DOHH2 (cell line): ENCODE results near the gene NUP210.
"Not testable (repeated sequence)": the region's sequence is repeated elsewhere in the genome, so short reads cannot be mapped to it uniquely, and the experiment has no call there.

Experiments used
- H3F3A ChIP-seq: fragments of 200-600 bp; sonication (generic), shearing (Covaris generic); 2 replicates; pipeline ENCODE4 v1.6.0; 2016; ENCODE audit warnings: antibody characterized with exemption, mild to moderate bottlenecking; ENCODE audit not compliant: control insufficient read depth, insufficient read depth
- H3K27ac ChIP-seq: fragments of 200-600 bp; sonication (generic); 2 replicates; pipeline ENCODE4 v1.5.1; 2014; ENCODE audit warnings: low read depth, mild to moderate bottlenecking, low read length, moderate library complexity
- H3K27me3 ChIP-seq: fragments of 200-600 bp; sonication (generic); 2 replicates; pipeline ENCODE4 v1.6.1; 2014; ENCODE audit warnings: mild to moderate bottlenecking, low read length, mixed read lengths; ENCODE audit not compliant: control insufficient read depth
- H3K36me3 ChIP-seq: fragments of 200-600 bp; sonication (generic); 2 replicates; pipeline ENCODE4 v1.6.1; 2014; ENCODE audit warnings: mild to moderate bottlenecking, low read length, moderate library complexity, mixed read lengths; ENCODE audit not compliant: control insufficient read depth
- H3K4me1 ChIP-seq: fragments of 200-600 bp; sonication (generic); 2 replicates; pipeline ENCODE4 v1.6.1; 2014; ENCODE audit warnings: mild to moderate bottlenecking, low read length, mixed read lengths; ENCODE audit not compliant: control insufficient read depth
- H3K4me2 ChIP-seq: fragments of 200-600 bp; sonication (generic); 2 replicates; pipeline ENCODE4 v1.6.0; 2014; ENCODE audit warnings: mild to moderate bottlenecking, low read length, moderate library complexity
- H3K4me3 ChIP-seq: fragments of 200-600 bp; sonication (generic); 2 replicates; pipeline ENCODE4 v1.5.1; 2014; ENCODE audit warnings: mild to moderate bottlenecking, low read length, mixed read lengths
- H3K79me2 ChIP-seq: fragments of 200-600 bp; sonication (generic); 2 replicates; pipeline ENCODE4 v1.6.1; 2014; ENCODE audit warnings: mild to moderate bottlenecking, low read length, mixed read lengths; ENCODE audit not compliant: control insufficient read depth
- H3K9me2 ChIP-seq: fragments of 200-600 bp; sonication (generic); replicated peaks from 2 replicates; pipeline ENCODE4 v1.6.1; 2014; ENCODE audit warnings: mild to moderate bottlenecking, low read length, mixed read lengths; ENCODE audit not compliant: control insufficient read depth
- H3K9me3 ChIP-seq: fragments of 200-600 bp; sonication (generic); 2 replicates; pipeline ENCODE4 v1.6.1; 2014; ENCODE audit warnings: antibody characterized with exemption, low read length, mixed read lengths; ENCODE audit not compliant: control insufficient read depth, insufficient read depth
- H4K20me1 ChIP-seq: fragments of 200-600 bp; sonication (generic); 2 replicates; pipeline ENCODE4 v1.6.0; 2014; ENCODE audit warnings: low read depth, mild to moderate bottlenecking, antibody characterized with exemption, low read length, moderate library complexity; ENCODE audit not compliant: control insufficient read depth, insufficient read depth
- CTCF ChIP-seq: fragments of 200-600 bp; sonication (generic); IDR thresholded peaks from one replicate; pipeline ENCODE4 v1.5.1; 2014; ENCODE audit warnings: antibody characterized with exemption, mild to moderate bottlenecking, low read depth, low read length; ENCODE audit not compliant: poor library complexity, severe bottlenecking
- EZH2phosphoT487 ChIP-seq: fragments of 200-600 bp; sonication (generic); IDR thresholded peaks from 2 replicates; pipeline ENCODE4 v1.6.1; 2017; ENCODE audit warnings: borderline replicate concordance, mild to moderate bottlenecking, antibody characterized with exemption, low read length, moderate library complexity, mixed read lengths

Gene NUP210

GRCh38 chr3:13433912-13434311 lies 13.8 kb upstream of the NUP210 start:
- H3K27ac ChIP-seq = no peak overlapping the region
- no peaks in the 10 kb centered on the region for H3K9me3 ChIP-seq
- H3F3A ChIP-seq = no peaks in the 10 kb centered on the region
- H3K36me3 ChIP-seq = no peaks in the 10 kb centered on the region
- peaks cover 11% of the 10 kb centered on the region for H3K27me3 ChIP-seq
- no peaks in the 10 kb centered on the region for H3K9me2 ChIP-seq
- no peaks in the 10 kb centered on the region for H3K79me2 ChIP-seq
- H3K4me1 ChIP-seq = no peaks in the 10 kb centered on the region; the same call in 1 of the 2 replicates
- H3K4me3 ChIP-seq = no peak overlapping the region
- TF ChIP-seq CTCF (no peak), EZH2phosphoT487 (no peak)
- no peak overlapping the region for H3K4me2 ChIP-seq
- no peaks in the 10 kb centered on the region for H4K20me1 ChIP-seq

GRCh38 chr3:13432093-13432492 lies 12.0 kb upstream of the NUP210 start:
- Histone ChIP-seq H3F3A (no peaks in the 10 kb centered on the region), H3K4me3 (no peak overlapping the region), H3K4me2 (no peak overlapping the region), H3K27me3 (peaks cover 11% of the 10 kb centered on the region), H3K79me2 (no peaks in the 10 kb centered on the region), H4K20me1 (no peaks in the 10 kb centered on the region), H3K27ac (no peak overlapping the region), H3K9me3 (no peaks in the 10 kb centered on the region), H3K4me1 (peaks cover 13% of the 10 kb centered on the region), H3K36me3 (no peaks in the 10 kb centered on the region), H3K9me2 (no peaks in the 10 kb centered on the region)
- TF ChIP-seq CTCF (no peak), EZH2phosphoT487 (no peak)

GRCh38 chr3:13430411-13430875 lies 10.3 kb upstream of the NUP210 start:
- not testable (repeated sequence) for H3K9me2 ChIP-seq, H3K27ac ChIP-seq, H3F3A ChIP-seq, H3K4me3 ChIP-seq, H3K4me2 ChIP-seq, H4K20me1 ChIP-seq, H3K36me3 ChIP-seq, H3K79me2 ChIP-seq, H3K9me3 ChIP-seq, H3K27me3 ChIP-seq
- H3K4me1 ChIP-seq = peaks cover 13% of the 10 kb centered on the region

- TF ChIP-seq EZH2phosphoT487 (no peak), CTCF (no peak)
- Histone ChIP-seq H3K4me3 (no peak overlapping the region), H3K79me2 (no peaks in the 10 kb centered on the region), H3K9me3 (no peaks in the 10 kb centered on the region), H3K27ac (no peak overlapping the region), H3F3A (no peaks in the 10 kb centered on the region), H4K20me1 (no peaks in the 10 kb centered on the region), H3K27me3 (no peaks in the 10 kb centered on the region), H3K9me2 (no peaks in the 10 kb centered on the region), H3K36me3 (no peaks in the 10 kb centered on the region), H3K4me1 (peaks cover 13% of the 10 kb centered on the region), H3K4me2 (no peak overlapping the region)
Observed at GRCh38 chr3:13429631-13430291, 9.6 kb upstream of the NUP210 start.

GRCh38 chr3:13428678-13429077 lies 8.6 kb upstream of the NUP210 start:
- H3K27me3 ChIP-seq, H3K9me2 ChIP-seq, H3K36me3 ChIP-seq, H3K79me2 ChIP-seq, H3F3A ChIP-seq, H3K9me3 ChIP-seq, H4K20me1 ChIP-seq: not testable (repeated sequence)
- peaks cover 13% of the 10 kb centered on the region for H3K4me1 ChIP-seq
- peak overlapping the region; percentile 17 for H3K4me3 ChIP-seq
- peak overlapping the region; percentile 52 for H3K4me2 ChIP-seq
- 0 out of 2 replicates have a peak overlapping the region, but pooled peaks have one; percentile 1 for H3K27ac ChIP-seq
